HCT116 (cell line): ENCODE data around the gene CFHR2.
"Not testable (repeated sequence)": the region's sequence is repeated elsewhere in the genome, so short reads cannot be mapped to it uniquely, and the experiment has no call there.

Experiments
- CTCF ChIP-seq, 3 experiments: fragments of 200-600 bp in 1 of 3; sonication (generic) in 1 of 3; IDR thresholded peaks in 2 of 3; conservative IDR thresholded peaks in 1 of 3; 2 replicates each; pipeline ENCODE4 v1.5.1; 2012 to 2017; ENCODE audit warnings: low read depth in 2 of 3, low read length in 2 of 3, antibody characterized with exemption in 1 of 3, borderline replicate concordance in 1 of 3, control low read depth in 1 of 3, mild to moderate bottlenecking in 1 of 3, mixed read lengths in 1 of 3, mixed run types in 1 of 3, moderate library complexity in 1 of 3; ENCODE audit not compliant: insufficient read depth in 1 of 3
- MAX ChIP-seq: IDR thresholded peaks from 2 replicates; pipeline ENCODE4 v1.6.1; 2012
- POLR2A ChIP-seq: IDR thresholded peaks from 2 replicates; pipeline ENCODE4 v1.7.0; 2011; ENCODE audit warnings: borderline replicate concordance; ENCODE audit not compliant: insufficient read depth, insufficient read length; ENCODE audit errors: extremely low read depth
- POLR2AphosphoS5 ChIP-seq: IDR thresholded peaks from 2 replicates; pipeline ENCODE4 v1.6.1; 2011; ENCODE audit warnings: mild to moderate bottlenecking, low read depth, low read length, moderate library complexity
- SP1 ChIP-seq: IDR thresholded peaks from 2 replicates; pipeline ENCODE4 v1.6.1; 2012; ENCODE audit warnings: low read depth

GRCh38 chr1:196941474-196941873 lies 2.1 kb upstream of the CFHR2 start:
- not testable (repeated sequence) for TF ChIP-seq POLR2AphosphoS5; CTCF (IDR thresholded peaks at IDR 0.05 in 2 of 3, conservative IDR thresholded peaks at IDR 0.05 in 1 of 3; ENCODE audit: borderline replicate concordance in 1 of 3, insufficient read depth in 1 of 3, low read depth in 2 of 3, low read length in 2 of 3); POLR2A; MAX; SP1
